HG03280 (cell line): Measurements from ENCODE around the gene KRTAP5-7.

Experiments used
- ATAC-seq: cut with Tn5 transposase; IDR thresholded peaks from one replicate; pipeline ENCODE4 v1.9.1; 2021; ENCODE audit warnings: mild to moderate bottlenecking, moderate library complexity; ENCODE audit not compliant: unreplicated experiment

KRTAP5-7 gene

DNA sequence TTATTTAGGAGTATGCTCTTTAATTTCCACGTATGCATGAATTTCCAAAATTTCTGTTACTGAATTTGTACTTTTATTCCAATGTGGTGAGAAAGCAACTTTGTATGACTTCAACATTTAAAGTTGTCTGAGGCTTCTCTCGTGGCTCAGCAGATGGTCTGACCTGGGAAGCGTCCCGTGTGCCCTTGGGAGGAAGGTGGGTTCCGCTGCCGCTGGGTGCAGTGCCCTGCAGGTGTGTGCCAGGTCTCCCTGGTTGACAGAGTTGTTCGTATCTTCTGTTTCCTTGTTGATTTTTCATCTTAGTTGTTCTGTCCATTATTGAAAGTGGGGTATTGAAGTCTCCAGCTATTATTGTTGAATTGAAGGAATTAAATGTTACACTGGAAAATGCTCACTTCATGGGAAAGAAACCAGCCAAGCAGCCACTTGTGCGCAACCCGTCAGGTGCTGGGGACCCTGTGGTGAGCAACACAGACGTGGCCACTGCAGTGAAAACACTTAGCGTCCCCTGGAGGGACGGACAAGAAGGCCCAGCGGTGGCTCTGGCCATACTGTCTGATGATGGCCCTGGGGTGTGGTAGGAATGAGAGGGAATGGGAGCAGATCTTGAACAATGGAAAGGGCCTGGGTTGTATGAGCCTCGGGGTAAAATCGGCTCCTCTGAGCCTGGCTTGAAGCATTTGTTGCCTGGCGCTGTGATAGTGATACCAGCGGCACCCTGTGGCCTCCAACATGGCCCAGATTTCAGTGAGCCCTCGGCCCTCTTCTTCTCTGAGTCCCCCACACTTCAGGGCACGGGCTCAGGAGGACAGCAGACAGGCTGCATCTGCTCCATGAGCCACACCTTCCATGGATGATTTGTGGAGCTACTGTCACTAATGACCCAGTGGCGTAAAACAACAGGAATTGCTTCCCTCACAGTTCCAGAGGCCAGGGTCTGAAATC lies 31.5 kb upstream of the KRTAP5-7 start:
- no peak for ATAC-seq

DNA sequence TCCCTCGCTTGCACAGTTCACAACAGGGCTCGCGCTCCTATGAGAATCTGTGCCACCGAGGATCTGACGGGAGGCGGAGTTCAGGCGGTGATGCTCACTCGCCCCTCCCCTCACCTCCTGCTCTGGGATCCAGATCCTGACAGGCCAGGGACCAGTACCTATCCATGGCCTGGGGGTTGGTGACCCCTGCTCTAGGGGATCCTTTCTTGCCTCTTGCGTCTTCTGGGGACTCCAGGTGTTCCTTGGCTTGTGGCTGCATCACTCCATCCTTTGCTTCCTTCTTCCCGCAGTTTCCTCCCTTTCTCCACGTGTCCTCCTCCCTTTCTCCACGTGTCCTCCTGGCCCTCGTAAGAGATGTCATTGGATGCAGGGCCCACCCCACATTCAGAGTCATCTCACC lies 30.6 kb upstream of the KRTAP5-7 start:
- no peak for ATAC-seq

DNA sequence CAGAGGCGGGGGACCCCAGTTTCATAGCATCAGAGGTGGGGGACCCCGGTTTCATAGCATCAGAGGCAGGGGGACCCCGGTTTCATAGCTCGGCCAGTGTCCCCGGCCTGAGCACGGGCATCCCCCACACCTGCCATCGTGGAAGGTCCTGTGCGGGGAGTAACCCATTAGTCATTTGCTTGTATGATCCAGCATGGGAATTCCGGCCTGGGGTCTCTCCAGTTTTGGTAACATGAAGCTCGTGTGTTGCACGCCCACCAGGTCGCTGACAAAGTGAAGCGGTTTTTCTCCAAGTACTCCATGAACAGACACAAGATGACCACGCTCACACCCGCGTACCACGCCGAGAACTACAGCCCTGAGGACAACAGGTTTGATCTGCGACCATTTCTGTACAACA lies 29.0 kb upstream of the KRTAP5-7 start:
- no peak for ATAC-seq

DNA sequence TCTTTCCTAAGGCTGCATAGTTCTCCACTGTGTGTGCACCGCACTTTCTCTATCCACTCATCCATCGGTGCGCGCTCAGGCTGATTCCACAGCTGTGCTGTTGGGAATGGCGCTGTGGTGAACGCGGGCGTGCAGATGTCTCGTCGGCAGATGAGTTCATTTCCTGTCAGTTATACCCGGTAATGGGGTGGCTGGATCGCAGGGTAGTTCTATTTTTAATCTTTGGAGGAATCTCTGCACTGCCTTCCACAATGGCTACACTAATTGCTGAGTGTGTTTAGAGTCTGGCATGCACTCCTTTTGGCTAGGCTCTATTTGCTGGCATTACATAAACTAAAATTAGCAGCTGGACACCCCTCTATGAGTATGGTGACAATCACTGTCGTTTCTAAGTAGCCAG lies 27.9 kb upstream of the KRTAP5-7 start:
- no peak for ATAC-seq

DNA sequence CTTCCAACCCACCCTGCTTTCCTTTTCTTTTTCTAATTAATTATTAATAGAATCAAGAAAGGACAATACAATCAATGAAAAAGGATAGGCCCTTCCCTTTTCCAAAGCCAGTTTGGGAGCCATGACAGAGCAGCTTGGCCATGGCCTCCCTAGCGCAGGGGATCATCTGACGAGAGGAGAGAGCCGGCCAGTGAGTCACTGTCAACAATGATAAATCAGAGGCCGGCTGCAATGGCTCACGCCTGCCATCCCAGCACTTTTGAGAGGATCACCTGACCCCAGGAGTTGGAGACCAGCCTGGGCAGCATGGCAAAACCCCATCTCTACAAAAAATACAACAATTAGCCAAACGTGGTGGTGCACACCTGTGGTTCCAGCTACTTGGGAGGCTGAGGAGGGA lies 27.5 kb upstream of the KRTAP5-7 start:
- no peak for ATAC-seq

DNA sequence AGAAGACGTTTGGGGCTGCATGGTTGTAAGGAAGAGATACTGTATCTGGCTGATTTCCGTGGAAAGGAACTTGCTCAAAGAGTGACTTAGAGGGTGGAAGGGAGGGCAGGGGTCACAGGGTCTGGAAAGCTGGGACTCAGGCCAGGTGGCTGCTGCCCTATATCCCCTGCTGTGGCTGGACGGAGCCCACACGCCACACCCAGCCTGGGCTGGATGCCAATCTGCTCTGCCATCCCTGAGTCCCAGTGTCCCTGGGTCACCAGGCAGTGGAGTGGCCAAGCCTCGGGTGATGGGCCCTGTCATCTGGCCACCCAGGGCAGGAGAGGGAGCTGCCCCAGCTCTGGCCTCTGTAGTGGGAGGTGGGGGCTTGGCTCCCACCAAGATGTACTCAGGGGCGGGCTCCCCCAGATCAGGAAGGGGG lies 26.5 kb upstream of the KRTAP5-7 start:
- no peak for ATAC-seq

DNA sequence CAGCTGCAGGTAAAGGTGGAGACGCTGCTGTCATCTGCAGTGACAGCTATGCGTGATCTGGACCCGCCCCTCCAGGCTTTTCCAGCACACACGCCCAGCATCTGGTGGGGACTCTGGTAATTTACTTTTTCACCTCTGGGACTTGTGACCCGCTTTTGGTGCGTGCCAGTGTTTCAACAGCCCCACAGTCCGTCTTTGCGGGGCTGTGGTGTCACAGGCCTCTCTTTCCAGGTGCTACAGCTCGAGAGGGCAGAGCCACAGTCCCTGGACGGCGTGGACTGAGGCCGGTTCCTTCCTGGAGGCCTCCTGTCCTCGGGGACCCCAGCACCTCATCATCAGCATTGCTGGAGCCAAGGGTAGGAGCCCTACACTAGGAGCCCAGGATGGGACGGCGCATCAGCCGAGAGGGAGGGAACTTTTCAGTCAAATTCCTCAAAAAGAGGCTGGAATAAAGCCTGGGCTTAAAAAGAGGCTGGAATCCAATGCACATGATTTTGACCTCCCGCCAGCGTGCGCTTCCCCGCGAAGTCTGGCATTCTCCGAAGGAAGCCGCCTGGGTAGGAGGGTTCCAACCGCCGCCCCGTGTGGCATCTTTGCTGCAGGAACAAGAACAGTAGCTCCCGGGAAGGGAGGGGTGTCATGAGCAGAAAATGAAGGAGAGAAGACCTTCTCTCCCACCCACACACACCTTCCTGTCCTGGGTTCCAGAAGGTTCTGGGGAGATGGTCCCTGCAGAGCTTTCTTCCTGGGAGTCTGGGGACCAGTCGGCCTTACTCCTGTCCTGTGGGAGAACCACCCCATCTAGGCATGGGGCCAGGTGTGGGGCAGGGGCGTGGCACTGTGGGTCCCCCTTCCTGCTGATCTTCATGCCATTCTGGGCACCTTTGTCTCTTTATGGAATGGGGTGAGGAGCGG lies 25.7 kb upstream of the KRTAP5-7 start:
- ATAC-seq = no peak

DNA sequence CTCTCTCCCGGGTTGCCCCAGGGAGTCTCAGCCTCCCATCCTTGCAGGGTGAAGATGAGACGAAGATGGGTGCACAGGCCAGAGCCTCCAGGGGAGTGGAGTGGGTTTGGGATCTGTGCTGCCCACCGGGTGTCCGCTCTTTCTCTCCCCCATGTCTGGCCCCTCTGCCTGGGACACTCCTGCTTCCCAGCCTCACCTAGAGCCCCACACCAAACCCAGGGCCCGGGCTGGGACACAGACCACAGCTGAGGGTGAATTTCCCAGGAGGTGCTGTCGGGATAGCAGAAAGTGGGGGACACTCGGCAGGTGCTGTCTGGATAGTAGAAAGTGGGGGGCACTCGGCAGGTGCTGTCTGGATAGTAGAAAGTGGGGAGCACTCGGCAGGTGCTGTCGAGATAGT lies 25.0 kb upstream of the KRTAP5-7 start:
- ATAC-seq = no peak

DNA sequence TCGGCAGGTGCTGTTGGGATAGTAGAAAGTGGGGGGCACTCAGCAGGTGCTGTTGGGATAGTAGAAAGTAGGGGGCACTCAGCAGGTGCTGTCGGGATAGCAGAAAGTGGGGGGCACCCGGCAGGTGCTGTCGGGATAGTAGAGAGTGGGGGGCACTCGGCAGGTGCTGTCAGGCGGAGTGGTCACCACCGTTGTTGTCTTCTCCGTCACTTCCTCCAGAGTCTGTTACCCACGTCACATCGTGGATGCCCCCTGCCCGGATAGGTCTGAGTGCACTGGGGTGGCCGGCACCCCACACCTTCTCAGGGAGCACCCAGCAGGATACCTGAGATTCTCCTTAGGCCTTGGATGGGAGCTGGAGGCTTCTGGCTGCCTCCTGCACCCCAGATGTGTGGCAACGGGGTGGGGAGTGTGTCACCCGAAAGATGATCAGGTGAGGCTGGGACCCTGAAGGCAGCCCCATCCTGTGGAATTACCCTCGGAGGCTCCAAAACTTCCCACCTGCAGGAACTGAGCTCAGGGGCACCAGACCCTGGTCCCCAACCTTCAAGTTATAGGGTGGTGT lies 24.1 kb upstream of the KRTAP5-7 start:
- ATAC-seq = no peak

DNA sequence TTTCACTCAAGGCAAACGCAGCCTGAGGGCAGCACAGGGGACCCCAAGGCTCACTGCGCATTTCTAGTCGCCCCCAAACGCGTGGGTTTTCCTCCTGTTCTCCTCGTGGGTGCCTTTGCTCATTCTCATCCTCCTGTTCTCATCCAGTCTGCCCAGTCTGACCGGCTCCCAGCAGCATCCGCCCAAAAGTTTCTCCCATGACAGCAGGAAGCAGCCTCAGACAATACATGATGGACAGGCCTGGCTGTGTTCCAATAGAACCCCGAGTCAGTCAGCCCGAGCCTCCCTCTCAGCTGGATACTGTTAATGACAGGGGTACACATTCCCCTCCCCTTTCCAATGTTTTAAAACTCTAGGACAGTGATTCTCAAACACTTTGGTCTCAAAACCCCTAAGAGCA lies 22.5 kb upstream of the KRTAP5-7 start:
- no peak for ATAC-seq

DNA sequence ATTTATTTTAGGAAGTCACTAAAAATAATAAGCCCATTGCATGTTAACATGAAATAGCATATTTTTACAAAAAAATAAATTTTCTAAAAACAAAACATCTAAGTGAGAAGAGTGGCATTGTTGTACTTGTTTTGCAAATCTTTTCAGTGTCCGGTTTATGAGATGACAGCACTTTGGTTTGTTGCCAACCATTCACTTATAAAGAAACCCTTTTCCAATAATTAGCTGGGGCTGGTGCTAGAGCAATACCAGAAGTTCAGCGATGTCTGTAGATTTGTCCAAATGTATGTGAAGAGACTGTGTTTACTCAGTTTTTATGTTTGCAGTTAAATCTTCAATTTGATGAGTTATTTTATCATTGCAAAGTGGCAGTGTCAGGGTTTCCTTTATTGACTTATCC lies 22.1 kb upstream of the KRTAP5-7 start:
- no peak for ATAC-seq

DNA sequence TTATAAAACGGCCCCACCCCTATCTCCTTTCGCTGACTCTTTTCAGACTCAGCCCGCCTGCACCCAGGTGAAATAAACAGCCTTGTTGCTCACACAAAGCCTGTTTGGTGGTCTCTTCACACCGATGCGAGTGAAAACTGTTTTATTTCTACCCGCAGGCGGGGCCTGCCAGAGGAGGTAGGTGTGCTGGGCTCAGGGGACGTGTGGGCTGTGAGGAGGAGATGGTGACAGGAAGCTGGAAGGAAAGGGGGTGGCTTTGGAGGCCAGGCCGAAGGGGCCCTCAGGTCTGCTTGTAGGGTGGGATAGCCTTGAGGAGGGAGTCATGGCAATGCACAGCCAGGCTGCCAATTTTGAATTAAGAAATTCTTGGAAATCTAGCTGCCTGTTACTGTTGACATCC lies 21.3 kb upstream of the KRTAP5-7 start:
- no peak for ATAC-seq

DNA sequence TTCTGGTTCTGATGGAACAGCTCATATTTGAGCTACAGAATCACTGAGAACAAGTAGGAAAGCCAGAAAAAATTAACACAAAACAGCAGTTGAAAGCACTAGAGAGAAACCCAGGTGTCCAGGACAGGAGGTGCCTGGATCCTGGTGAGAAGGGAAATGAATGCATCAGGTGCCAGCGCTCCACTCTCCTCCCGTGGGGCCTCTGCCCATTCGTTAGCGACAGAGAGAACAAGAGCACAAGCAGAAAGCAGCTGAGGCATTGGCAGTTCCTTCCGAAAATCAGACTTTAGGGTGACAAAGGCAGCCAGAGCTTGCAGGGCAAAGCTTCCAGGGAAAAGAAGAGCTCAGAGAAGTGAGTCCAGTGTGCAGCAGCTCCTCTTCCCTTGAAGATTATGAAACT lies 20.0 kb upstream of the KRTAP5-7 start:
- ATAC-seq = no peak

DNA sequence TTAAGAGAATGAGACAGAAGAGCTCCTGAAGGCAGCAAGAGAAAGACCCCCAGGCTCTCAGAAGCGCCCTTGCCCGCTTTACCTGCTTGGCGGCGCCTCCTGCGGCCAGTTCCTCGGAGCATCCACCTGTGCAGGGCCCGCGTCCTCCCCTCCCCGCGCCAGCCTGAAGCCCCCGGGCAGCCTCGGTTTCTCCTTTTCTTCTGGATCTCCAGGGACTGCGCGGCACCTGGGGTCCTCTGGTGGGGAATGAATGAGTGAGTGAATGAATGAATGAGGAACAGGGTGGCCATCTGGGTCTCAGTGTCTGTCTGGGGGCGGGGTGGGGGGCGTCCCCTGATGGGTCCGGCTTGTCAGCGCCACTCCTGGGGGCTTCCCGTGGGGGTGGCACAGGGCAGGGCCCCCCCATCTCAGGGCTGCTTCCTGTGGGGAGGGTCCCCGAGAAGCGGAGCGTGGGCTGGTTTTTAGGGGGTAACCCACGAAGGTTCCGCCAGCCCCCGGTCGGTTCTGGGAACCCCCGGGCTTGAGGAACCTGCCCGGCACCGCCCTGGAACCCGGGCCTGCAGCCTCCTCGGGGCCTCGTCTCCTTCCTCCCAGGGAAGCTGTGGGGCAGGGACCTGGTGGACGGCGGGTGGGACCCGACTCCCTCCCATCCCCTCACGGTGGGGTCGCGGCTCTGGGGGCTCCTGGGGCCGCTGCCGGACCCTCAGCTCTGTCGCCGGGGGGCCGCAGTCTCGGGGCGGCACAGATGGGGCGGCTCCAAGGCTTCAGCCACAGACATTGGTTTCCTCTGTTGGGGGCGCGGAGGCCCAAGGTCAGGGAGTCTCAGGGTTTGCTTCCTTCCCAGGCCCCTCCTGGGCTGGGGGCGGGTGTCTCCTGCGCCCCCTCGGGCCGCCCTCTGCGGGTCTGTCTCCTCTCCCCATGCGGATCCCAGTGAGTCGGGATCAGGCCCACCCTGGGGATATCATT lies 8.3 kb upstream of the KRTAP5-7 start:
- no peak for ATAC-seq

DNA sequence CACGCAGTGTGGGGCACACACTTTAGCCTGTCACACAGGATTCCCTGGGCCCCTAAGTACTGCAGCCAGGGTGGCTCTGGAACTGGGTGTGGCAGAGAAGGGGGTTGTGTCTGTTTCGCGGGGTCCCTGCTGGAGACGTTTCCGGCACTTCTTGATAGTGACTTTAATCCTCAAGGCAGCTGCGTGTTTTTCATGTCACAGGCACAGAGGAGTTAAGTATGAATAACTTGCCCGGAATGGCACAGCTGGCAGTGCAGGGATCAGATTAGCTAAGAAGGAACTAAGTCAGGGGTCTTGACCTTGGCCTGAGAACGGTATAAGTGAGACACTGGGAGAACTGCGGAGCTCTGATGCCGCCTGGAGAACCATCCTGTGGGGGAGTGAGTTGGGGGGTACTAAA lies 7.5 kb upstream of the KRTAP5-7 start:
- ATAC-seq = no peak

DNA sequence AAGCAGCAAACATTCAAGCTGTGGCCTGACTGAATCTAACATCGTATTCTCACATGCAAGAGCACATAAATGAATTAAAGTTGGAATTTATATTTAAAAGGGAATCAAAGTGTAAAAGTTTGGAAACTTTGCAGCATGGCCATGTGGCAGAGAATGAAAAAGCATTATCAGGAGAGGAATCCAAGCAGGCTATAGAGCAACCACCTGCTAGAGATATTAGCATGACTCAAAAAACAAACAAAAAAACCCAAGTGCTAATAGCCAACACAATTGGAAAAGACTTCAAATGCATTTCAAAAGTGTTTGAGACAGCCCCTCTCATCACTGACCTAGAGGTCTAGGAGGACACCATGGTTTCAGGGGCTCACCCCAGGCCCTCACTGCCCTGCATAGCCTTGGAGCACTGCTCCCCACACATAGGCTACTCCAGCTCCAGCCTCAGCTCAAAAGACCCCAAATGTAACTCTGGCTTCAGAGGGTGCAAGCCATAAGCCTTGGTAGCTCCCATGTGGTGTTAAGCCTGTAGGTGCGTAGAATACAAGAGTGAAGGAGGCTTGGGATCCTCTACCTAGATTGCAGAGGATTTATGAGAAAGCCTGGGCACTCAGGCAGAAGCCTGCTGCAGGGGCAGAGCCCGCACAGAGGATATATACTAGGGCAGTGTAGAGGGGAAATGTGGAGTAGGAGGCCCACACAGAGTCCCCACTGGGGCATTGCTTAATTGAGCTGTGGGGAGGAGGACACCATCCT lies 1.7 kb upstream of the KRTAP5-7 start:
- ATAC-seq = no peak

DNA sequence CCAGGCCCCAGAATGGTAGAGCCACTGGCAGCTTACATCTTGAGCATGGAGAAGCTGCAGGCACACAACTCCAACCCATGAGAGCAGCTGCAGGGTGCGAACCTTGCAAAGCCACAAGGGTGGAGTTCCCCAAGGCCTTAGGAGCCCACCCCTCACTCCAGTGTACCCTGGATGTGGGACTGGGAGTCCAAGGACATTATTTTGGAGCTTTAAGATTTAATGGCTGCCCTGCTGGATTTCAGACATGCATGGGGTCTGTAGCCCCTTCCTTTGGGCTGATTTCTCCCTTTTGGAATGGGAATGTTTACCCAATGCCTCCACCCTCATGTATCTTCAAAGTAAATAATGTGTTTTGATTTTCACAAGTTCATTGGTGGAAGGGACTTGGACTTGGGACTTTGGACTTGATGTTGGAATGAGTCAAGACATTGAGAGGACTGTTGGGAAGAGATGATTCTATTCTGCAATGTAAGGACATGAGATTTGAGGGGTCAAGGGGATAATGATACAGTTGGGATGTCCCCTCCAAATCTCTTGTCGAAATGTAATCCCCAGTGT lies 1.1 kb upstream of the KRTAP5-7 start:
- ATAC-seq = no peak

DNA sequence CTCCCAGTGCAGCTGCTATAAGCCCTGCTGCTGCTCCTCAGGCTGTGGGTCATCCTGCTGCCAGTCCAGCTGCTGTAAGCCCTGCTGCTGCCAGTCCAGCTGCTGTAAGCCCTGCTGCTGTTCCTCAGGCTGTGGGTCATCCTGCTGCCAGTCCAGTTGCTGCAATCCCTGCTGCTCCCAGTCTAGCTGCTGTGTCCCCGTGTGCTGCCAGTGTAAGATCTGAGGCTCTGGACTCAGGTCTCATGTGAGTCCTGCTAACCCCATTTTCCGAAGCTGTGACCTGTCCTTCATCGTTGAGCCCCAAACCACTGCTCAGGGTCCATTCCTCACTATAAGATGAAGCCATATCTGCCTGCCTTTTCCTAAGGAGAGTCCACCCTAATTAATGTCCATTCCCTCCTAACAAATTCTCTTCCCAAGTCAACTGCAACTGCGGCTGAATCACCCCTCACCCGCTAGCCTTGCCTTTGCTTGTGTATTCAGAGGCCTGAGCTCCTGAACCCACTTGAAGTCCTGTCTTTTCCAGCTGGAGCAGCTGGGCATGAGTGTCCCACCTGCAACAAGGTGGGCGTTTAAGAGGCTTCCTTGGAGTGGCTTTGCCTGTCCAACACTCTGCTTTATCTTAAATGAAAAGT lies 626 bp downstream of the KRTAP5-7 start:
- no peak for ATAC-seq

DNA sequence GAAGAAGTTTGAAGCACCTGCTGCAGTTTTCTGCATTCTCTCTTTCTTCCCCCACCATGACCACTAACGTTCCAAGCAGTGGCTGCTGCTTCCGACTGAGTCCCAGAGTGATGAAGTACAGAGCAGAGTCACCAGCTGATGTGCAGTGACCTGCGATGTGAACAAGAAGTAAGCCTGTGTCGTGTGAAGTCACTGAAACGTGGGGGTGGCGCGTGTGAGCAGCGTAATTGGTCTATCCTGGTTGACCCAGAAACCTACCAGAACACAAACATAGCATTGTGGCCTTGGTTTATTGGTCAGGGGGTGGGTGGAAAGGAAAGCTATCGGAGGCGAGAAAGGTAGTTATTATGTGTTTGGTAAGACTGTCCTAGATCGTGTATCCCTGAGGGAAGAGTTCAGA lies 3.5 kb downstream of the KRTAP5-7 start:
- ATAC-seq = no peak
